GM23338 (cell line): ENCODE results near the gene CDC42BPA.

ENCODE experiments used
- CTCF ChIP-seq, 2 experiments: fragments of 200-600 bp in 1 of 2; sonication (generic) in 1 of 2; conservative IDR thresholded peaks; 2 replicates each; pipeline versions ENCODE4 v1.5.1 to v1.6.1; 2016 to 2017; ENCODE audit warnings: antibody characterized with exemption in 2 of 2, low read depth in 2 of 2, mild to moderate bottlenecking in 2 of 2, moderate library complexity in 1 of 2
- ETS1 ChIP-seq: IDR thresholded peaks from 2 replicates; pipeline ENCODE4 v1.6.1; 2016; ENCODE audit warnings: antibody characterized with exemption
- EZH2 ChIP-seq: fragments of 200-600 bp; sonication (generic); IDR thresholded peaks from one replicate; pipeline ENCODE4 v1.8.0; 2017; ENCODE audit warnings: antibody characterized with exemption, mild to moderate bottlenecking, low read depth; ENCODE audit not compliant: unreplicated experiment
- EZH2phosphoT487 ChIP-seq: fragments of 200-600 bp; sonication (generic); IDR thresholded peaks from one replicate; pipeline ENCODE4 v1.8.1; 2018; ENCODE audit warnings: antibody characterized with exemption; ENCODE audit not compliant: unreplicated experiment
- NANOG ChIP-seq: IDR thresholded peaks from 2 replicates; pipeline ENCODE4 v1.6.1; 2016; ENCODE audit warnings: antibody characterized with exemption, borderline replicate concordance
- POLR2AphosphoS5 ChIP-seq: IDR thresholded peaks from 2 replicates; pipeline ENCODE4 v1.6.1; 2016; ENCODE audit warnings: antibody characterized with exemption, low read depth
- REST ChIP-seq: IDR thresholded peaks from one replicate; pipeline ENCODE4 v1.6.1; 2018; ENCODE audit warnings: antibody characterized with exemption; ENCODE audit not compliant: unreplicated experiment
- STAT1 ChIP-seq: IDR thresholded peaks from one replicate; pipeline ENCODE4 v1.6.1; 2016; ENCODE audit warnings: antibody characterized with exemption; ENCODE audit not compliant: unreplicated experiment
- ZNF114 ChIP-seq: fragments of 250-450 bp; sonication (Bioruptor Pico); IDR thresholded peaks from 2 replicates; pipeline ENCODE4 v1.5.0; 2020; ENCODE audit warnings: mild to moderate bottlenecking, moderate library complexity
- ZNF331 ChIP-seq: fragments of 250-450 bp; sonication (Bioruptor Pico); IDR thresholded peaks from 2 replicates; pipeline ENCODE4 v1.5.0; 2020; ENCODE audit warnings: low read depth, mild to moderate bottlenecking, moderate library complexity

- TF ChIP-seq CTCF (conservative IDR thresholded peaks at IDR 0.05; ENCODE audit: low read depth in 2 of 2) (no peak), POLR2AphosphoS5 (no peak), ETS1 (no peak), EZH2 (no peak), ZNF331 (no peak), REST (no peak), ZNF114 (CRISPR knock-in tag) (no peak), NANOG (no peak), EZH2phosphoT487 (no peak), STAT1 (no peak)
Measured at GRCh38 chr1:227049253-227049652, 269.0 kb downstream of the CDC42BPA start.
